ENCODE results near the gene ZC3H12C. TPM values are rescaled to one million over a fixed set of nuclear protein-coding genes. Genes with fewer than 3 reads are reported as not detected.

ZC3H12C gene
- not detected in 2 replicates for total RNA-seq (2014; rRNA removed; shearing (Covaris generic); ENCODE audit: low replicate concordance)

DNA sequence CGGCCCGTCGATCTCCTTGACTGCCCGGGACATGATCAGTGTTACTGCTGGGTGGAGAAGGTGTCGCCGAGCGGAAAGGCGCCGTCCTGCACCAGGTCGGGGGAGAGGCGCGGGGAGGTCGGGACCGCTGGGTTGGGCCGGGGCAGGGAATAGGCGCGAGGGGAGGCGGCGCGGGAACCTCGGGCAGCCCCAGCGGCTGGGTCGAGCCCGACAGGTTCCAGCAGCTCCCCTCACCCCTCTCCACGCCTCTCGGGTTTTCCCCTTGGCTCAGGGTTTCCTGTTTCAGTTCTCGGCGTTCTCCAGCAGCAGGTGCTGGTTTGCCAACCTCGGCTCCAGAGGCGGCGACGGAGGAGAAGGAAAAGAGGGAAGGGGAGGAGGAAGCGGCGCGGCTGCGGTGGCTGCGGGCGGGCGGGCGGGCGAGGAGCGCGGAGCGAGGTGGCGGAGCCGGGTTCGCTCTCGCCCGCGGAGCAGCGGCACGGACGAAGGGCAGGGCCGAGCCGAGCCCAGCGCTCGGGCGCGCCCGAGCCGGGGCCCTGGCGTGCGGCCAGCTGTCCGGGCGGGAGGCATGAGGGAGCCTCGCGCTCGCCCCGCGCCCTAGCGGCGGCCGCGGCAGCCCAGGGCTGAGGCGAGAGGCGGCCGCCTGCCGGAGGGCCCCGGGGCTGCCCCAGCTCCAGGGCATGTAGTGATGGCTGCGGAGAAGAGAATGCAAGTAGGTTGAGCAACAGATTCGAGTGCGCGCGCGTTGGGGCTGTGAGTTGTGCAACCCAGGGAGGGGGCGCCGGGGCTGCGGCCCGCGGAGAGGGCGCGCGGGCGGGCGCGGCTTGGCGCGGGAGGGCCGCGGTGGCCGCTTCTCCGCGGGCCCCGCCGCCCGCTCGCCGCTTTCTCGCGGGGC is at the start of gene ZC3H12C:
Gene ZC3H12C, plus strand, starts transcription at position 878 of the 892 bp plus-strand sequence. CDS start 20 bp downstream, outside the sequence.
- Histone ChIP-seq H3K27ac (ENCODE audit: low read length) (no peak within 1 kb of the TSS), H3K27me3 (ENCODE audit: low read length) (no peaks in the 10 kb centered on the region), H3K9ac (ENCODE audit: low read length) (no peak within 1 kb of the TSS), H3K4me2 (ENCODE audit: low read depth, low read length, poor library complexity, severe bottlenecking) (no peak within 1 kb of the TSS), H3K79me2 (ENCODE audit: low read length) (no peaks in the 10 kb centered on the region), H3K4me3 (ENCODE audit: low read length) (no peak within 1 kb of the TSS), H4K20me1 (ENCODE audit: insufficient read depth, low read depth, low read length) (no peaks in the 10 kb centered on the region), H3K36me3 (ENCODE audit: insufficient read depth, low read length) (no peaks in the 10 kb centered on the region), H3K9me2 (replicated peaks; ENCODE audit: insufficient read depth, low read length) (no peaks in the 10 kb centered on the region), H2AFZ (ENCODE audit: low read length) (no peak within 1 kb of the TSS), H3K4me1 (ENCODE audit: low read length) (no peaks in the 10 kb centered on the region), H3K9me3 (ENCODE audit: low read length) (no peaks in the 10 kb centered on the region)
- no peak for DNase-seq

- Histone ChIP-seq H3K27ac (ENCODE audit: low read length) (no peak overlapping the region), H3K79me2 (ENCODE audit: low read length) (no peaks in the 10 kb centered on the region), H3K9me3 (ENCODE audit: low read length) (peaks cover 1% of the 10 kb centered on the region; the same call in 1 of the 2 replicates), H3K4me2 (ENCODE audit: low read depth, low read length, poor library complexity, severe bottlenecking) (no peak overlapping the region), H4K20me1 (ENCODE audit: insufficient read depth, low read depth, low read length) (no peaks in the 10 kb centered on the region), H3K36me3 (ENCODE audit: insufficient read depth, low read length) (no peaks in the 10 kb centered on the region), H3K27me3 (ENCODE audit: low read length) (0 out of 2 replicates have a peak, but pooled peaks cover 3% of the 10 kb centered on the region), H3K4me1 (ENCODE audit: low read length) (no peaks in the 10 kb centered on the region), H2AFZ (ENCODE audit: low read length) (no peak overlapping the region), H3K4me3 (ENCODE audit: low read length) (no peak overlapping the region), H3K9me2 (replicated peaks; ENCODE audit: insufficient read depth, low read length) (no peaks in the 10 kb centered on the region), H3K9ac (ENCODE audit: low read length) (no peak overlapping the region)
- no peak for DNase-seq
Measured at GRCh38 chr11:110044226-110044968, 48.8 kb upstream of the ZC3H12C start.

- H2AFZ ChIP-seq (ENCODE audit: low read length), result no peak overlapping the region
- DNase-seq, result no peak
Measured at GRCh38 chr11:110046775-110047380, 46.3 kb upstream of the ZC3H12C start.

DNA sequence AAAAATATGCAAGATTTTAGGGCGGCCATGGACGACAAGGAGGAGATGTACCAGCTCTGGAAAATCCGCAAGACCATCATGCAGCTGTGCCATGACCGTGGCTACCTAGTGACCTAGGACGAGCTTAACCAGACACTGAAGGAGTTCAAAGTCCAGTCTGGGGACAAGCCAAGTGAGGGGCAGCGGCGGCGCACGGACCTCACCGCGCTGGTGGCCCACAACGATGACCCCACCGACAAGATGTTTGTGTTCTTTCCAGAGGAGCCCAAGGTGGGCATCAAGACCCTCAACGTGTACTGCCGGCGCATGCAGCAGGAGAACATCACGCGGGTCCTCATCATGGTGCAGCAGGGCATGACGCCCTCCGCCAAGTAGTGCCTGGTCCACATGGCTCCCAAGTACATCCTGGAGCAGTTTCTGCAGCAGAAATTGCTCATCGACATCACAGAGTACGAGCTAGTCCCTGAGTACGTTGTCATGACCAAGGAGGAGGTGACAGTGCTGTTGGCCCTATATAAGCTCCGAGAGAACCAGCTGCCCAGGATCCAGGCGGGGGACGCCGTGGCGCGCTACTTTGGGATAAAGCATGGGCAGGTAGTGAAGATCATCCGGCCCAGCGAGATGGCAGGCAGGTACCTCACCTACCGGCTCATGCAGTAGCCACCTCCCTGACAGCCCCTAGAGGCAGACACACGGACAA is 43.5 kb upstream of the ZC3H12C start:
- Histone ChIP-seq H3K4me1 (ENCODE audit: low read length) (no peaks in the 10 kb centered on the region), H3K27me3 (ENCODE audit: low read length) (no peaks in the 10 kb centered on the region), H3K9ac (ENCODE audit: low read length) (no peak overlapping the region), H3K4me2 (ENCODE audit: low read depth, low read length, poor library complexity, severe bottlenecking) (no peak overlapping the region), H3K36me3 (ENCODE audit: insufficient read depth, low read length) (no peaks in the 10 kb centered on the region), H3K27ac (ENCODE audit: low read length) (no peak overlapping the region), H2AFZ (ENCODE audit: low read length) (no peak overlapping the region), H3K9me2 (replicated peaks; ENCODE audit: insufficient read depth, low read length) (no peaks in the 10 kb centered on the region), H4K20me1 (ENCODE audit: insufficient read depth, low read depth, low read length) (no peaks in the 10 kb centered on the region), H3K9me3 (ENCODE audit: low read length) (peaks cover 35% of the 10 kb centered on the region), H3K79me2 (ENCODE audit: low read length) (no peaks in the 10 kb centered on the region), H3K4me3 (ENCODE audit: low read length) (no peak overlapping the region)
- no peak for DNase-seq

More at GRCh38 chr11:110046775-110047380, 46.3 kb upstream of the ZC3H12C start:
- no peak overlapping the region for H3K27ac ChIP-seq (ENCODE audit: low read length)
- H3K36me3 ChIP-seq (ENCODE audit: insufficient read depth, low read length), result no peaks in the 10 kb centered on the region
- H3K4me2 ChIP-seq (ENCODE audit: low read depth, low read length, poor library complexity, severe bottlenecking), result no peak overlapping the region
- H3K27me3 ChIP-seq (ENCODE audit: low read length), result no peaks in the 10 kb centered on the region
- H3K4me3 ChIP-seq (ENCODE audit: low read length), result no peak overlapping the region
- peaks cover 17% of the 10 kb centered on the region for H3K9me3 ChIP-seq (ENCODE audit: low read length)
- no peak overlapping the region for H3K9ac ChIP-seq (ENCODE audit: low read length)
- no peaks in the 10 kb centered on the region for H3K4me1 ChIP-seq (ENCODE audit: low read length)
- no peaks in the 10 kb centered on the region for H4K20me1 ChIP-seq (ENCODE audit: insufficient read depth, low read depth, low read length)
- no peaks in the 10 kb centered on the region for H3K79me2 ChIP-seq (ENCODE audit: low read length)
- H3K9me2 ChIP-seq (replicated peaks; ENCODE audit: insufficient read depth, low read length), result no peaks in the 10 kb centered on the region

DNA sequence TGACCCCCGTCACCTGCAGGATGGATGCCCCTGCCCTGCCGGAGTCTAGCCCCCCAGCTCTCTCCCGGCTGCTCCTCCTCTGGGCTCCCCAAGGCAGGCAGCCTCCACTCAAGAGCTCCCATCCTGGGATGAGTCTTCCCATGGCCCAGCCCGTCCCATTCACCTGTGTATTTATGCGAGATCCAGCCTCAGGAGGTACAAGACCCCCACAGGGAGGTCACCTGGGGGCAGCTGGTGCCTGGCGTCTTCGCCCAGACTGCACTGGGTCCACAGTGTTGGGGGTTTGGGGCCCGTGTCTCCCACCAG is 43.0 kb upstream of the ZC3H12C start:
- no peak overlapping the region for H3K9ac ChIP-seq (ENCODE audit: low read length)
- no peaks in the 10 kb centered on the region for H3K79me2 ChIP-seq (ENCODE audit: low read length)
- H3K9me2 ChIP-seq (replicated peaks; ENCODE audit: insufficient read depth, low read length), result no peaks in the 10 kb centered on the region
- H3K27ac ChIP-seq (ENCODE audit: low read length), result no peak overlapping the region
- H3K4me3 ChIP-seq (ENCODE audit: low read length), result no peak overlapping the region
- H3K27me3 ChIP-seq (ENCODE audit: low read length), result no peaks in the 10 kb centered on the region
- DNase-seq, result no peak
- H2AFZ ChIP-seq (ENCODE audit: low read length), result no peak overlapping the region
- no peaks in the 10 kb centered on the region for H3K36me3 ChIP-seq (ENCODE audit: insufficient read depth, low read length)
- H3K9me3 ChIP-seq (ENCODE audit: low read length), result peaks cover 35% of the 10 kb centered on the region
- no peak overlapping the region for H3K4me2 ChIP-seq (ENCODE audit: low read depth, low read length, poor library complexity, severe bottlenecking)
- no peaks in the 10 kb centered on the region for H4K20me1 ChIP-seq (ENCODE audit: insufficient read depth, low read depth, low read length)
- no peaks in the 10 kb centered on the region for H3K4me1 ChIP-seq (ENCODE audit: low read length)

DNA sequence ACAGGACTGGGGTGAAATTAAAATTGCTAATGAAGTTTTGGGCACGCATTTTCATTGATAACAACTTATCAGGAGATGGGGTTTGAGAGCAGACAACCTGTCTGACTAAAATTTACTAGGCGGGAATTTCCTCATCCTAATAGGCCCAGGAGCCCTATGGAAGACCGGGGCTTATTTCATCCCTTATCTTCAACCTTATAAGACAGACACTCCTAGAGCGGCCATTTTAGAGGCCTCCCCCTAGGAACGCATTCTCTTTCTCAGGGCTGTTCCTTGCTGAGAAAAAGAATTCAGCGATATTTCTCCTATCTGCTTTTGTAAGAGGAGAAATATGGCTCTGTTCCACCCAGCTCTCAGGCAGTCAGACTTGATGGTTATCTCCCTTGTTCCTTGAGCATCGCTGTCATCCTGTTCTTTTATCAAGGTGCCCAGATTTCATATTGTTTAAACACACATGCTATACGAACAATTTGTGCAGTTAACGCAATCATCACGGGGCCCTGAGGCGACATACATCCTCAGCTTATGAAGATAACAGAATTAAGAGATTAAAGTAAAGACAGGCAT is 39.3 kb upstream of the ZC3H12C start:
- Histone ChIP-seq H4K20me1 (ENCODE audit: insufficient read depth, low read depth, low read length) (no peaks in the 10 kb centered on the region), H3K4me1 (ENCODE audit: low read length) (no peaks in the 10 kb centered on the region), H2AFZ (ENCODE audit: low read length) (no peak overlapping the region), H3K79me2 (ENCODE audit: low read length) (no peaks in the 10 kb centered on the region), H3K9me2 (replicated peaks; ENCODE audit: insufficient read depth, low read length) (no peaks in the 10 kb centered on the region), H3K9me3 (ENCODE audit: low read length) (peaks cover 35% of the 10 kb centered on the region), H3K27ac (ENCODE audit: low read length) (no peak overlapping the region), H3K4me3 (ENCODE audit: low read length) (no peak overlapping the region), H3K9ac (ENCODE audit: low read length) (no peak overlapping the region), H3K36me3 (ENCODE audit: insufficient read depth, low read length) (no peaks in the 10 kb centered on the region), H3K4me2 (ENCODE audit: low read depth, low read length, poor library complexity, severe bottlenecking) (no peak overlapping the region), H3K27me3 (ENCODE audit: low read length) (no peaks in the 10 kb centered on the region)
- DNase-seq, result no peak

GRCh38 chr11:110056956-110057355 is 36.2 kb upstream of the ZC3H12C start:
- Histone ChIP-seq H3K4me3 (ENCODE audit: low read length) (no peak overlapping the region), H3K9me2 (replicated peaks; ENCODE audit: insufficient read depth, low read length) (no peaks in the 10 kb centered on the region), H2AFZ (ENCODE audit: low read length) (no peak overlapping the region), H3K9me3 (ENCODE audit: low read length) (peaks cover 17% of the 10 kb centered on the region), H3K36me3 (ENCODE audit: insufficient read depth, low read length) (no peaks in the 10 kb centered on the region), H3K27ac (ENCODE audit: low read length) (no peak overlapping the region), H3K27me3 (ENCODE audit: low read length) (no peaks in the 10 kb centered on the region), H4K20me1 (ENCODE audit: insufficient read depth, low read depth, low read length) (no peaks in the 10 kb centered on the region), H3K4me1 (ENCODE audit: low read length) (no peaks in the 10 kb centered on the region), H3K9ac (ENCODE audit: low read length) (no peak overlapping the region), H3K79me2 (ENCODE audit: low read length) (no peaks in the 10 kb centered on the region), H3K4me2 (ENCODE audit: low read depth, low read length, poor library complexity, severe bottlenecking) (no peak overlapping the region)
- DNase-seq, result no peak

Data from Karpas-422 (cell line).